MG63 (cell line): ENCODE data around the gene RBMS1. TPM values are rescaled to one million over a fixed set of nuclear protein-coding genes. Genes with fewer than 3 reads are reported as not detected.

ENCODE experiments used
- DNase-seq: peaks from one replicate; pipeline ENCODE4 v3.0.0-alpha.2; 2020
- H3K27me3 ChIP-seq: fragments of 250-450 bp; sonication (Bioruptor Pico); 2 replicates; pipeline ENCODE4 v1.5.1; 2020; ENCODE audit warnings: mild to moderate bottlenecking, moderate library complexity
- H3K36me3 ChIP-seq: fragments of 250-450 bp; sonication (Bioruptor Pico); 2 replicates; pipeline ENCODE4 v1.5.1; 2020; ENCODE audit warnings: mild to moderate bottlenecking, moderate library complexity
- H3K4me3 ChIP-seq: fragments of 250-450 bp; sonication (Bioruptor Pico); 2 replicates; pipeline ENCODE4 v1.5.1; 2020; ENCODE audit warnings: mild to moderate bottlenecking, moderate library complexity
- H3K9me3 ChIP-seq: fragments of 250-450 bp; sonication (Bioruptor Pico); 2 replicates; pipeline ENCODE4 v1.5.1; 2020; ENCODE audit warnings: mild to moderate bottlenecking, moderate library complexity
- total RNA-seq: library from RNA; depleted of rRNA; stranded (reverse); fragments of >200 nt; shearing (Covaris generic); gene quantifications from 2 replicates; pipeline ENCODE4 v1.2.3, GENCODE V29; 2014; ENCODE audit warnings: low replicate concordance

The RBMS1 gene
- total RNA-seq, 1 experiment from 2014 or later, result 38.7 TPM

DNA sequence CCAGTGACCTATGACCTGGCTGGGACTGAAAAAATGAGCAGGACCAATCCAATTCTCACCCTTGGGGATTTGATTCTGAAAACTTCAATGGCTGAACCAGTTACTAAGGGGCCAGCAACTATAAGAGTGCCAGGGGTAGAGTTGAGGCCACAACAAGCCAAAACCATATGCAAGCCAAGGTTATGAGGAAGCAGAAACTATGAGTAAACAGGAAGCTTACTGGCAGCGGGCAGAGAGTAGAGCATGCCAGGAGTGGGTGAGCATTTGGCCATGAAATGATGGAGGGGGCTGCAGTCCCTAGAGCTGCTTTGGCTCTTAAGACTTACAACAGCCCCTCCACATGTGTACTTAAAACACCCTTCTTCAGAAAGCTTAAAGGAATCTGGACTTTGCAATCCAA is 82.4 kb downstream of the RBMS1 start:
- Histone ChIP-seq H3K4me3 (no peak overlapping the region), H3K27me3 (no peaks in the 10 kb centered on the region), H3K9me3 (no peaks in the 10 kb centered on the region), H3K36me3 (0 out of 2 replicates have a peak, but pooled peaks cover 3% of the 10 kb centered on the region)
- peak; percentile 86 for DNase-seq

GRCh38 chr2:160409480-160409879 is 84.1 kb downstream of the RBMS1 start:
- no peak for DNase-seq
- Histone ChIP-seq H3K36me3 (peaks cover 3% of the 10 kb centered on the region), H3K4me3 (no peak overlapping the region), H3K9me3 (no peaks in the 10 kb centered on the region), H3K27me3 (no peaks in the 10 kb centered on the region)

DNA sequence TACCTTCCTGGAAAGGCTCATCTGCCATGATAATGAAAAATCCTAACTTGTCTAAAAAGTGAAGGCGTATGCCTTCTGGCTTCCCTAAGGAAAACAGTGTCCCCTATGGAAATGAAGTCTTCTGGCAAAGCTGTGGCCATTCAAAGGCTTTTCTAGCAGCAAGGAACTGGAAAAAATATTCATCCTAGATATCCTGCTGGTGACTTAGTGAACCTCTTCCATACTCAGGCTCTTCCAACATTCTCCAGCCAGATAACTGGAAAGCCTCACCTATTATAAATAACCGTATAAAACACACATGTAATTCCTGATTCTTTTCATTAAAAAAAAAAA is 84.7 kb downstream of the RBMS1 start:
- no peak for DNase-seq
- Histone ChIP-seq H3K4me3 (peak overlapping the region; percentile 43), H3K36me3 (peaks cover 8% of the 10 kb centered on the region)

DNA sequence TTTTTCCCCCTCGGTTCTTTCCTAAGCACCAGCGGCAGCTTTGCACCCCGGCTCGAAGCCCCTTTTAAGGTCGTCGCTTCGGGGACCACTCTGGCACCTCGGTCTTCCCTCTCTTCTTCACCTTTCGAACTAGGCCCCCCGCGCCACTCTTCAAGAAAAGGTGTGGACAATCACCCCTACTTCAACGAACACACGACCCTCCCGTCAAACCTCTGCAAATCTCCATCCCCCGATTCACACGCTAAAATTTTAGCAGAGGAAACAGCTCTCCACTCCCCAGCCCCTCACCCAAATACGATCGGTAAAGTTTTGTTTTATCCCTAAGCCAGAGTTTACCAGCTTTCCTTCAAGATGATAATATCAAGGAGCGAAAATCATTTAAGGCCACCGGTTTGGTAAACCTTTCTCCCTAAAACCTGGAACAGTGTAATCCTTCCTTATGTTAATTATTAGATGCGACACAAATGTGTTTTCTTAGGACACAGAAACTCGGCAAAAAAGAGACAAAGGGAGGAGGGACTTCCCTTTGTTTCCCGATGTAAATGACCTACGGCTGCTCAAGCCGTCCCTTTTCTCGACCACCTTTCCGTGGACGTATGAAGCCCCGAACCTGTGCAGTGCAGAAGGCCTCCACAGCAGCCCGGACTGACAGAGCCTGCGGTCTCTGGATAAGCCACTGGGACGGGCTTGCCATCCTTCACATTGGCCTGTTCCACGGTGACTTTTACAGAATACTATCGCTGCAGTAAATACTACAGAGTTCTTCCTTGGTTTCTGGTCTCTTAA is 85.2 kb downstream of the RBMS1 start:
- H3K27me3 ChIP-seq, result no peaks in the 10 kb centered on the region
- H3K4me3 ChIP-seq, result peak overlapping the region; percentile 43
- peaks cover 10% of the 10 kb centered on the region for H3K36me3 ChIP-seq
- no peaks in the 10 kb centered on the region for H3K9me3 ChIP-seq
- DNase-seq, result peak; percentile 38

More for the DNA sequence above, 84.7 kb downstream of the RBMS1 start:
- no peaks in the 10 kb centered on the region for H3K27me3 ChIP-seq
- H3K9me3 ChIP-seq, result no peaks in the 10 kb centered on the region

DNA sequence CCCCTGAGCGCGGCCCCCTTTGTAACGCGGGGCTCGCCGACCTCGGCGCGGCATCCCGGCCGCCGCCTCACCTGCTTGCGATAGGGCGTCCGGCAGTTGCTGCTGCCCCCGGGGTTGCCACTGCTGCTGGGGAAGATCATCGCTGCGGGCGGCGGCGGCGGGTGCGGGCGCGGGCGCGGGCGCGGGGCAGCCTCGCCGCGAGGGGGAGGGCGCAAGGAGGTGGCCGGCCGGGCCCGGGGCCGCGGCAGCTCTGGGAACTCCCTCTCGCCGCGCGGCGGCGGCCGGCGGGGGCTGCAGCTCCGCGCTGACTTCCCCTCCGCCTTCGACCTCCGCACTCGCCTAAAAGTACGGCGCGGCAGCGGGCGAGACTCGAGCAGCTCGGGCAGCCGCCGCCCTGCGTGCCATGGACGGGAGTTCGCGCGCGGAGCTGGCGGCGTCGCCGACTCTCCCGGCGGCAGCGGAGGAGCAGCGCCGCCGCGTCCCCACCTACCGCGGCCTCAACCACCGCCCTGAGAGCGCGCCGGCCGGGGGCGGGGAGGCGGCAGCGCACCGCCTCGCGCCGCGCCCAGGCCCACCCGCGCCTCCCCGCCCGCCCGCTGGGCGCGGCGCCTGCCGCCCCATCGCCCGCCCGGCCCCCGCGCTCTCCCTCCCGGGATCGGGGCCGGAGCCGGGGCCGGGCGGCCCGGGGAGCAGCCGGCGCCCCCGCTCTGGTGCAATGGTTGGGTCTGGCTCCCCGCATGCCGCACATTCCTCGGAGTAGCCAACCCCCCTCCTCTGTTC is 86.0 kb downstream of the RBMS1 start:
- Histone ChIP-seq H3K36me3 (peaks cover 10% of the 10 kb centered on the region), H3K4me3 (peak overlapping the region; percentile 77), H3K27me3 (no peaks in the 10 kb centered on the region), H3K9me3 (no peaks in the 10 kb centered on the region)
- peak; percentile 75 for DNase-seq

DNA sequence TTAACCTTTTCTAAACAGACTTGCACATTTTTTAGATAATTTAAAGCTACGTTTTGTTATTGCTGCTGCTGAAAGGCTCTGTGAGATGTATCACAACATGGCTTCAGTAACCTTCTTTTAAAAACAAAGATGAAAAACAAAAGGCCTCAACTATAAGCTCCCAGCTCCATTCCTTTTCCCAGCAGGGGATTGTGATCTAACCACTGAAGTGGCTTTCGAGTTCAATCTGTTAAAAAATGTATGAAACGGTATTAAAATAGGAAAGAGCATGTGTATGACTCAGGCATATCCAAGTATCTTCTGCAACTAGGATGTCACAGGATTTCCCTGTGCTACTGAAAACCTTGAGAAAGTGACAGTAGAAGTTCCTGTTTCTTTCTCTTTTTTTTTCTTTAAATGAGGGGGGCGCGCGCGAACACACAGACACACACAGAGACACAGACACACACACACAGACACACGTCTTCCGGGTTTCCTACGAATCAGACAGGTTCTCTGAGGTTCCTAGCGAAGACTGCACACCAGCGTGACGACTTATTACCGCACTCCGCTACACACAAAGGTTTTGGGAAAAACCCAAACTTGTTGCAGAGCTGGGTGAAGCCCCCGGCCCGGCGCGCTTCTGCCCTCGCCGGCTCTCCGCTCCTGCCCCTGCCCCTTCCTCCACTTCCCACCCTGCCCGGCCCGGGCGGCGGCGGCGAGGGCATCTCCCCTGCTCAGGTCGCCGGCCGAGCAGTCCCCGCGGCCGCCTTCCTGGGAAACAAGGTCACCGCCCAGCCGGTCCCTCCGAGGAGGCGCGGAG is 86.8 kb downstream of the RBMS1 start:
- H3K36me3 ChIP-seq, result peaks cover 10% of the 10 kb centered on the region
- H3K9me3 ChIP-seq, result no peaks in the 10 kb centered on the region
- peak; percentile 67 for DNase-seq
- peak overlapping the region; percentile 77 for H3K4me3 ChIP-seq
- no peaks in the 10 kb centered on the region for H3K27me3 ChIP-seq

GRCh38 chr2:160405077-160405867 is 88.3 kb downstream of the RBMS1 start:
- DNase-seq, result no peak
- Histone ChIP-seq H3K36me3 (peaks cover 18% of the 10 kb centered on the region), H3K4me3 (peak overlapping the region; percentile 77), H3K27me3 (no peaks in the 10 kb centered on the region), H3K9me3 (no peaks in the 10 kb centered on the region)

DNA sequence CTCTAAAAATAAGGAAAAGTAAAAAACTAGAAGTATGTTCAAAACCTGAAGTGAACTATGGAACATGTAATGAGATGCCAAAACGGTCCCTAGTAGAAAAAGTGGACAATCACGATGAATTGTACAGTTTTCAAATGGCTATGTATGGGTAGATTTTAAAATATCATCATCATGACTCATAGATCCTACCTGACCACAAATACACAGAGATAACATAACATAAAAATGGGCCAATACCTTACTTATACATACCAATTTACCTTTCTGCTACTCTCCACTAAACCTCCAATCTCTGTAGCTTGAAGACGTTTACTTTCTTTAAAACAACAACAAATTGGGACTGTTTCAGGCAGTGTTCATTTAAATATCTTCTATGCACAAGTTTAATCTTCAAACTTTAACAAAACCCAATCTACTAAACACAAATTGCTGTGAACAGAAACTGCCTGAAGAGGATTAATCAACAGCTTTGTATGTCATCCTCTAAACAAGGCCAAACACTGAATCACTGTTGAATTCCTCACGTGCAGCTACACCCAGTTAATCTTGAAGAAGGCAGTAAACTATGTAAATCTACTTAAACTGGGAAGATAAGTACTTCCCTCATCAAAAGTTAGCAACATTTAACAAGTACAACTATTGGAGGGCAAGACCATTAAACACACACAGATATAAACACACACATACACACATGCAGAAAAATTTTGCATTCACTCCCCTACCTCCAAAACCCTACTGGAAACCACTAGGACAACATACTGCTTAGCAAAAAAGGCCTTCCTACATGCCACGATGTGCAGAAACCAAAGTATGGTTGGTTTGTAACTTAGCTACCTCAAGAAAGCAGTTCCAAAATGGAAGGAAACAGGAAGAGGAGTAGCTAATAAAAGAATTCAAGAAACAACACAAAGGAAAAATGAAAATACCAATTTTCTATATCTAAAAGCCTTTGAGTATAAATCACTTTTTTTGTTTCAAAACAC is 90.3 kb downstream of the RBMS1 start:
- Histone ChIP-seq H3K36me3 (peaks cover 18% of the 10 kb centered on the region), H3K4me3 (peak overlapping the region; percentile 3; the same call in 1 of the 2 replicates), H3K27me3 (no peaks in the 10 kb centered on the region), H3K9me3 (no peaks in the 10 kb centered on the region)
- DNase-seq, result peak; percentile 39

GRCh38 chr2:160402501-160402900 is 91.1 kb downstream of the RBMS1 start:
- H3K9me3 ChIP-seq, result no peaks in the 10 kb centered on the region
- peaks cover 18% of the 10 kb centered on the region for H3K36me3 ChIP-seq
- DNase-seq, result no peak
- 0 out of 2 replicates have a peak overlapping the region, but pooled peaks have one; percentile 3 for H3K4me3 ChIP-seq
- H3K27me3 ChIP-seq, result no peaks in the 10 kb centered on the region

DNA sequence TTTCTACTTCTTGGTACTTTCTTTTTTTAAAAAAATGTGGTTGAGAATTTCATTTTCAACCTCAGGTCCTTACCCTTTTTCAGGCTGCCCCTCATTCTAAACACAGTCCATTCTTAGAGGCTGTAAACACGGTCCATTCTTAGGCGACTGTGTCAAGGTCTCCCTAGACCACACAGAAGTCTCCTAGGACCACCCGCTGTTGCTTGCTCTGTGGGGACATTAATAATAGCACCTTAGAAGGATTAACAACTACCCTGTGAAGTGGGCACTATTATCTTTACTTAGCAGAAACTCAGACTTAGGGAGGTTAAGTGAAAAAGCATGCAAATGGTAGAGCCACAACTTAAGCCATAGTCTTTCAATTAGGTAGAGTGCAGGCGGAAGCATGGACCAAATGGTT is 91.7 kb downstream of the RBMS1 start:
- Histone ChIP-seq H3K36me3 (peaks cover 18% of the 10 kb centered on the region), H3K9me3 (no peaks in the 10 kb centered on the region), H3K4me3 (no peak overlapping the region), H3K27me3 (no peaks in the 10 kb centered on the region)
- no peak for DNase-seq

GRCh38 chr2:160399880-160400279 is 93.7 kb downstream of the RBMS1 start:
- no peak overlapping the region for H3K4me3 ChIP-seq

GRCh38 chr2:160397530-160397865 is 96.1 kb downstream of the RBMS1 start:
- H3K36me3 ChIP-seq, result peaks cover 31% of the 10 kb centered on the region
- H3K4me3 ChIP-seq, result no peak overlapping the region
- no peaks in the 10 kb centered on the region for H3K9me3 ChIP-seq
- H3K27me3 ChIP-seq, result no peaks in the 10 kb centered on the region
- peak; percentile 72 for DNase-seq

More at GRCh38 chr2:160399880-160400279, 93.7 kb downstream of the RBMS1 start:
- Histone ChIP-seq H3K36me3 (peaks cover 22% of the 10 kb centered on the region), H3K27me3 (no peaks in the 10 kb centered on the region), H3K9me3 (no peaks in the 10 kb centered on the region)
- no peak for DNase-seq

GRCh38 chr2:160394153-160394552 is 99.5 kb downstream of the RBMS1 start:
- no peaks in the 10 kb centered on the region for H3K27me3 ChIP-seq
- H3K9me3 ChIP-seq, result no peaks in the 10 kb centered on the region
- H3K4me3 ChIP-seq, result no peak overlapping the region
- DNase-seq, result no peak
- H3K36me3 ChIP-seq, result peaks cover 26% of the 10 kb centered on the region

DNA sequence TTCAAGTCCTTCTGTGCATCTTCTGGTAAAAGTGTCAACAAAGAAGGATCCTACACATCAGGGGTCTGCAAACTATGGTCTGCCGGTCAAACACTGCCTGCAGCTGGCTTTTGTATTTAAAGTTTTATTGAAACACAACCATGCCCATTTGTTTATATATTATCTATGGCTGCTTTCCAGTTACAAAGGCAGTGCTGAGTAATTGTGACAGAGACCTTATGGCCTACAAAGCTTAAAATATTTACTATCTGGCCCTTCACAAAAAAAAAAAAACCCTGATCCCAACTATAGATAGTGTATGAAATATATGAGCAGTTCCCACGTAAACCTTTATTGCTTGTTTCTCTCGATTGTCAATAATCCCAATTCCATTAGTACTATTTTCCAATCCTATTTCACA is 101.4 kb downstream of the RBMS1 start:
- Histone ChIP-seq H3K4me3 (no peak overlapping the region), H3K36me3 (peaks cover 33% of the 10 kb centered on the region), H3K27me3 (no peaks in the 10 kb centered on the region), H3K9me3 (no peaks in the 10 kb centered on the region)
- no peak for DNase-seq
